GM18507 (cell line): ENCODE data around the gene DOCK4.

ENCODE experiments used
- DNase-seq: peaks from one replicate; pipeline ENCODE4 v3.0.0; 2011; ENCODE audit warnings: low read depth; ENCODE audit not compliant: insufficient read length; ENCODE audit errors: extremely low spot score
- FAIRE-seq: peaks from 2 replicates; lab custom pipeline; 2011; peaks lifted over from hg19 to GRCh38; lab: Jason Lieb, UNC

DOCK4 gene

GRCh38 chr7:112122798-112123197 is 83.4 kb downstream of the DOCK4 start:
- no peak for FAIRE-seq

GRCh38 chr7:112122144-112122543 is 84.1 kb downstream of the DOCK4 start:
- no peak for FAIRE-seq

More at GRCh38 chr7:112122798-112123197, 83.4 kb downstream of the DOCK4 start:
- no peak for DNase-seq

GRCh38 chr7:112121318-112121717 is 84.9 kb downstream of the DOCK4 start:
- FAIRE-seq = no peak
- no peak for DNase-seq

More at GRCh38 chr7:112122144-112122543, 84.1 kb downstream of the DOCK4 start:
- no peak for DNase-seq

GRCh38 chr7:112120696-112121217 is 85.4 kb downstream of the DOCK4 start:
- no peak for FAIRE-seq
- no peak for DNase-seq

DNA sequence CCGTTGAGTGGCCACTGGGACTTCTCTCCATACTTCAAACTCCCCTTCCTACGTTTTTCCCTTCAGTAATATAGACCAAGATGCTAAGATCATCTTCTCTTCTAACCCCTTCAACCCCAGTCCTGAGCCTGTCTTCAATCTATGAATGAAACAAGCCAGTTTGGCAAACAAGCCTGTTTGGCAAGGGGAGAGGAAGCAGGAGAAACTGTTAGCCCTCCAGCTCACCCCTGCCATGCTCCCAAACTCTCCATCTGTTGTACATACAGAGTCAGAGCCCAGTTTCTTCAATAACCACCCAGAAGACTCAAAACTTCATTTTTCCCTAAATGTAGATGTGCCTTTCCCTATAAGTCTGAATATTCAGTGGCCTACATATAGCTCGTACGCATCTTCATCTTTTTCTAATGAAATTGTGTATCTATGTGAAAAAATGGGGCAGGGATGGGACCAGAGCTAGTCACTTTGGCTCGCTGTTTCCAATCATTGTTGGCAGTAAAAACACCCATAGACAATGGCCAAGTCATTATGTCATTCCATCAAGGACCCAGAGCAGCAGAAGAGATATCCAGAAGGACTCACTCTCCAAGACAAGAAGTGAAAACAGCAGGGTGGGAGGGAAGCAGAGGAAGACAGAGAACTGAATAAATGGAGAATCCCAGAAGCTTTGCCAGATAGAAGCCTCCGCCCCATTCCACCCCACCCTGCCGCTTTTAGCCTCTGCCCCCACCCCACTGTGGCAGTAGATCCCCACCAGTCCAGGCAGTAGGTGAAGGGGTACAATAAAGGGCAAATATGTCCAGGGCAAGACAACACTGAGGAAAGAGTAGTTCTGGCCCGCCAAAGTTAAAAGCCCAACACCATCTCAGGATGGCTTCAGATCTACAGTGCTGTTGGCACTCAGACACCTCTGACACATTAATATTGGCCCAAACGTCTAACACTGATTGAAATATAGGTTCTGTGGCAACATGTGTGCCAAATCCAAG is 87.3 kb downstream of the DOCK4 start:
- DNase-seq (no peak), FAIRE-seq (no peak)

- DNase-seq (no peak), FAIRE-seq (no peak)
Observed at GRCh38 chr7:112116894-112117293, 89.3 kb downstream of the DOCK4 start.

DNA sequence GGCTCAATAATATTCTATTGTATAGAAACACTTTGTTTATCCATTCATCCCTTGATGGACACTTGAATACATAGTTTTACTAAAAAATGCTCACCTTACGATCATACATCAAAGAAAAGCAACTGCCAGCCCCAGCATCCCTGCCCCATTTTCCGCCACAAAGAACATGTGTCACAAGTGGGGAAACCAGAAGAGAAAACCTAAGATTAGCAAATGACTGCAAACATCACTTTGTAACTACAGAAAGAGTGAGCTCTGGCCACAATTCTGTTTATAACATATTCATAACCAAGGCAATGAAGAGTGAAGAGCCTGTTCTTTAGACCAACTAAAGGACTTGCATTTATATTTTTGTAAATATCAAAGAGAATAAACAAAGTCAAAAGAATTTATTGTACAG is 89.8 kb downstream of the DOCK4 start:
- DNase-seq (no peak), FAIRE-seq (no peak)

GRCh38 chr7:112115880-112116279 is 90.3 kb downstream of the DOCK4 start:
- DNase-seq = no peak
- no peak for FAIRE-seq

GRCh38 chr7:112113913-112114575 is 92.2 kb downstream of the DOCK4 start:
- no peak for FAIRE-seq
- DNase-seq = no peak

DNA sequence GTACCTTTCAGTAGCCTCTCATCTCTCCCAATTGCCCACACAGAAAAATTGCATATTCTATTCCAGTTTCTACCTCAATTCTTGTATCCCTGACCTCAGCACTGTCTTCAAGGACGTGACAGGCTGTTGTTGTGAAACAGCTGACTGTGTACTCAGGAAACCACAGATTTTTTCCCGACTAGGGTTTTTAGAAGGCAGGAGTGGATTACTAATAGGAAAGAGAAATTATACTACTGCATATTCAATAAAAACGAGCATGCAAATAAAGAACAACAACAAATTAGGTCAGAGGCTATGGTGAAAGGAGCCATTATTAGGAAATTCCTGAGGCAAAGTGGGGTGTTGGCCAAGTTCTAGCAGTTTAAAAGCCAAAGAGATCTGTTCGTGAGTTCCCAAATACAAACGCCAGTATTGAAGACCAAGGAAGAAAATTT is 93.4 kb downstream of the DOCK4 start:
- no peak for FAIRE-seq
- no peak for DNase-seq

GRCh38 chr7:112110651-112111050 is 95.5 kb downstream of the DOCK4 start:
- FAIRE-seq (no peak), DNase-seq (no peak)

GRCh38 chr7:112110175-112110574 is 96.0 kb downstream of the DOCK4 start:
- FAIRE-seq (no peak), DNase-seq (no peak)

DNA sequence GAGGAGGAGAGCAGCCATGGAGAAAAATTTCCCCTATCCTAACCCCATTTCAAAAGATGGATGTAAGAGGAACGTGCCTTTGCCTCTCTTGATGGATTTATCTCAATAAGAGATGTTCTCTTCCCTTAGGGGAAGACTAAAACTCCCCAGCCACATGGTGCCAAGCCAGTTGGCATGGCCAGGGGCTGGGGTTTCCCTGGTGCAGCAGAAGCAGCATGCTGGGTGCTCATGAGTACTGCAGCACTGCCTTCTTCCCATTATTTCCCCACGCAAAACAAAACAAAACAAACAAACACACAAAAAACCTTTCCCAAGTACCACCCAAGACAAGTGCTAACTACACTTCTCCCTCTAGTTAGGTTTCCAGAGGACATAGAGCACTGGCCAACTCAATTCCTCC is 97.2 kb downstream of the DOCK4 start:
- no peak for FAIRE-seq
- no peak for DNase-seq

DNA sequence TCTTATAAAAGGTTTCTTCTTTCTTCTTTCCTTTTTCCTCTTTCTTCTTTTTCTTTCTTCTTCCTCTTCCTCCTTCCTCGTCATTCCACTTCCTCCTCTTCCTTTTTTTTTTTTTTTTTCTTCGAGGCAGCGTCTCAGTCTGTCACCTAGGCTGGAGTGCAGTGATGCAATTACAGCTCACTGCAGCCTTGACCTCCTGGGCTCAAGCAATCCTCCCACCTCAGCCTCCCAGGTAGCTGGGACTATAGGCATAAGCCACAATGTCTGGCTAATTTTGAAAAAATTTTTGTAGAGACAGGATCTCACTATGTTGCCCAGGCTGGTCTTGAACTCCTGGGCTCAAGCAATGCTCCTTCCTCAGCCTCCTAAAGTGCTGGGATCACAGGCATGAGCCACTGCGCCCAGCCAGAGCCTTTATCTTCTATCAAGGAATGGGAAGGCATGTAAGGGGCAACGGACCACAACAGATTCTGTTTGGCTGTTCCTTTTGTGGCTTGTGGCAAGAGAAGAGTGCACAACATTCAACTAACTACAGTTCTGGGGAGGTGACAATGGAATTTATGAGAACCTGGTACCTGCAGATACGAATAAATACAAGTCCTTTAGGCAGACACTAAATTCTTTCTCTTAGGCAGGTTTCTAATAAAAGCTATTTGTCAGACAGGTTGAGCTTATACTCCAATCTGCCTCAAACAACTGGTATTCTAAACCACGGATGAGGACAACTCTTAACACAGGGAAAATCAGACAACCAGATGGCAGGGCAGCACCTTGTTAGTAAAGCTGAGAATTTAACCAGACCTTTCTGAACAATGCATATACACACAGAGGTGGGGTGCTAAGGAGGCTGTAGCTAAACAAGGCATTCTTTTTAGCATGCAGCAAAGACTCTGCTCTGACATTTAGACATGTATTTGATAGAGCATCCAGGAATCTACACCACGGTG is 100.3 kb downstream of the DOCK4 start:
- DNase-seq (no peak), FAIRE-seq (no peak)

DNA sequence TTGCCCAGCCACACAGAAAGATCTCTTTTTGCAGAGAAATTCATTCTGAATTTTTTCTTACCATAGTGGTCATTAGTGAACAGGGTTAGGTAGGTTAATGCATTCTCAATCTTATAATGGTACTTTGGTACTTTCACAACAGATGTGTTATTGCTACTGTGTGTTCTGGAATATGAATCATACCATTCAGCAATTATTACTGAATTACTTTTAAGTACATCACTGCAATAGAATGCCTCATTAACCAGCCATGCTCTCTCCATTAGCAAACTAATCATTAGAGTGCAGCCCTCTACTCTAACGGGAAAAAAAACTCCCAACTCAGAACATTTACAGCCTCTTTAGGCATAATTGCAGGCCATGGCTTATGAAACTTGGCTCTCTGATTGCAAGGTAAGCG is 102.1 kb downstream of the DOCK4 start:
- DNase-seq (no peak), FAIRE-seq (no peak)

DNA sequence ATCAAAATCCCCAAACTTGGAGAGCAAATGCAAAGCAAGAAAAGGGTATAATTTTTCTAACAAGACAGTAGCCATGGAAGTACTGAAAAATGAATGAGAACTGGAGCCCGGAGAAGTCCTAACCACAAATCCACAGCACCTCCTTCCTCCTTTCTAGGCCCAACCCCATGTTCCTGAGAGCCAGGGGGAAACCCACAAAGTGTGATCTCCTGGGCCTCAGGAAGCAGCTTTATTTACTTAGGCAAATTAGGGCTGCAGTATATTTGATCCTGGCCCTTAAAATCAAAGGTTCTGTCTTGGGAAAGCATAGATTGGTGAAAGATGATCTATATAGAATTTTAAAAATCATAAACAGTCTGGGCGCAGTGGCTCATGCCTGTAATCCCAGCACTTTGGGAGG is 103.0 kb downstream of the DOCK4 start:
- no peak for DNase-seq
- FAIRE-seq = peak; percentile 9

- FAIRE-seq = no peak
- DNase-seq = no peak
Observed at GRCh38 chr7:112101201-112101846, 104.9 kb downstream of the DOCK4 start.

- no peak for DNase-seq
- FAIRE-seq = no peak
Observed at GRCh38 chr7:112097524-112097923, 108.7 kb downstream of the DOCK4 start.

- no peak for FAIRE-seq
- DNase-seq = no peak
Observed at GRCh38 chr7:112093409-112093808, 112.8 kb downstream of the DOCK4 start.
